Thyroid gland (tissue), 4 donors: Measurements from ENCODE around the gene CENPM. TPM values are rescaled to one million over a fixed set of nuclear protein-coding genes. Genes with fewer than 3 reads are reported as not detected.

Experiments
- DNase-seq, 2 donors: peaks; one replicate each; pipeline ENCODE4 v3.0.0-alpha.2; 2019
- H3K27ac ChIP-seq, 3 donors: fragments of 200-600 bp; sonication (generic); 1 replicate in 2 of 3; 2 replicates in 1 of 3; pipeline ENCODE4 v1.5.1; 2016 to 2019; ENCODE audit warnings: mild to moderate bottlenecking in 1 of 3, moderate library complexity in 1 of 3
- H3K27me3 ChIP-seq: fragments of 200-600 bp; sonication (generic); one replicate; pipeline ENCODE4 v1.5.1; 2019
- H3K36me3 ChIP-seq, 2 donors: fragments of 200-600 bp; sonication (generic); one replicate each; pipeline ENCODE4 v1.5.1; 2016 to 2019
- H3K4me1 ChIP-seq, 2 donors: fragments of 200-600 bp; sonication (generic); one replicate each; pipeline ENCODE4 v1.5.1; 2017 to 2019
- H3K4me3 ChIP-seq, 3 donors: fragments of 200-600 bp; sonication (generic); replicated peaks in 1 of 3; 1 replicate in 2 of 3; 2 replicates in 1 of 3; pipeline ENCODE4 v1.5.1; 2016; ENCODE audit warnings: mild to moderate bottlenecking in 1 of 3
- H3K9me3 ChIP-seq: fragments of 200-600 bp; sonication (generic); one replicate; pipeline ENCODE4 v1.5.1; 2017
- POLR2A ChIP-seq, 2 donors: fragments of 450-650 bp; IDR thresholded peaks; one replicate each; pipeline ENCODE4 v1.6.1; 2017; ENCODE audit warnings: antibody characterized with exemption in 2 of 2, mild to moderate bottlenecking in 2 of 2, moderate library complexity in 1 of 2
- WGBS, 2 donors: methylation state at CpG; one replicate each; pipeline ENCODE4 v1.1.5; 2017; 5-methylcytosine and 5-hydroxymethylcytosine counted together
- intact Hi-C: fragments of 100-400 bp; cut with DNase I; formaldehyde crosslinking; loops from one replicate; pipeline ENCODE4 v1.15.1; 2023
- total RNA-seq, 4 donors: library from RNA; depleted of rRNA; stranded (reverse); fragments of >200 nt; gene quantifications; one replicate each; pipeline ENCODE4 v1.2.3, GENCODE V29; 2016
- TF ChIP-seq, protein P1 (sequence below), 6 experiments: fragments of 200-600 bp in 3 of 6; fragments of 450-650 bp in 3 of 6; sonication (generic) in 3 of 6; IDR thresholded peaks; one replicate each; pipeline ENCODE4 v1.5.1; 2016 to 2019; ENCODE audit warnings: antibody characterized with exemption in 6 of 6, mild to moderate bottlenecking in 2 of 6, inconsistent platforms in 1 of 6, moderate library complexity in 1 of 6

Gene CENPM
- total RNA-seq, 4 donors from 2014 or later: 0.56 TPM; not detected in 3

DNA sequence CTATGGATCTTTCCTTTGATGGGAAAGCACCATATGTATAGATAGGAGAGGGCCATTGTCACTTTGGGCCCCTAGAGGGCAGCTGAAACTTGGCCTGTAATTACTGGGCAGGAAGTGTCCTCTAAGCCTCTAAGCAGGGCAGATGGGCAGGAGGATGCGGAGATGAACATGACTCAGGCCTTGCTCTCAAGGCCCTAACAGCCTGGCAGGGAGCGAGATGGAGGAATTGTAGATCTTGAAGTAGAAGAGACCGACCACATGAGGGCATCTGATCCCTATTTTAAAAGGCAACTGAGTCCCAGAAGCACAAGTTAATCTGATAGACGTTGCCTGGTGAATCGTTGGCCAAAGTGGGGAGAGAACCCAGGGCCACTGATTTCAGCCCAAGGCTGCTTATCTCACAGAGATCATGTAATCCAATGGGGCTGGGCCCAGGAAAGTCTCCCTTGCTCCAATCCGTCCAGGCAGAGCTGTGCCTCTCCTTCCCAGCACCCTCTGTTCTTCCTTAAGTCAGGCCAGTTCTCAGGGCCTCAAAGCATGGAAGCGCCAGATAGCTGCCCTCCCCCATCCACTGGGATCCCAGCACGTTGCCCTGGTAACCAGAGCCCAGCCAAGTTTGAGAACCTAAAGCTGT, 19.8 kb upstream of the CENPM start:
- DNase-seq: peak in 1 of 2 donors; percentile 14
- Histone ChIP-seq H3K4me3 (no peak overlapping the region), H3K4me1 (peaks cover 11% of the 10 kb centered on the region in 2 donors), H3K36me3 (no peaks in the 10 kb centered on the region), H3K27ac (no peak overlapping the region), H3K27me3 (no peaks in the 10 kb centered on the region), H3K9me3 (no peaks in the 10 kb centered on the region)
- TF ChIP-seq, protein P1, sequence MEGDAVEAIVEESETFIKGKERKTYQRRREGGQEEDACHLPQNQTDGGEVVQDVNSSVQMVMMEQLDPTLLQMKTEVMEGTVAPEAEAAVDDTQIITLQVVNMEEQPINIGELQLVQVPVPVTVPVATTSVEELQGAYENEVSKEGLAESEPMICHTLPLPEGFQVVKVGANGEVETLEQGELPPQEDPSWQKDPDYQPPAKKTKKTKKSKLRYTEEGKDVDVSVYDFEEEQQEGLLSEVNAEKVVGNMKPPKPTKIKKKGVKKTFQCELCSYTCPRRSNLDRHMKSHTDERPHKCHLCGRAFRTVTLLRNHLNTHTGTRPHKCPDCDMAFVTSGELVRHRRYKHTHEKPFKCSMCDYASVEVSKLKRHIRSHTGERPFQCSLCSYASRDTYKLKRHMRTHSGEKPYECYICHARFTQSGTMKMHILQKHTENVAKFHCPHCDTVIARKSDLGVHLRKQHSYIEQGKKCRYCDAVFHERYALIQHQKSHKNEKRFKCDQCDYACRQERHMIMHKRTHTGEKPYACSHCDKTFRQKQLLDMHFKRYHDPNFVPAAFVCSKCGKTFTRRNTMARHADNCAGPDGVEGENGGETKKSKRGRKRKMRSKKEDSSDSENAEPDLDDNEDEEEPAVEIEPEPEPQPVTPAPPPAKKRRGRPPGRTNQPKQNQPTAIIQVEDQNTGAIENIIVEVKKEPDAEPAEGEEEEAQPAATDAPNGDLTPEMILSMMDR (IDR thresholded peaks at IDR 0.05): peak in 3 of 6 experiments; percentile 25 to 30 (median 29)
- TF ChIP-seq POLR2A (IDR thresholded peaks at IDR 0.05): no peak
- WGBS, 2 donors: 58 to 61% methylated on average over 6 to 8 of the region's 8 CpGs
- intact Hi-C loops: no loop called here

DNA sequence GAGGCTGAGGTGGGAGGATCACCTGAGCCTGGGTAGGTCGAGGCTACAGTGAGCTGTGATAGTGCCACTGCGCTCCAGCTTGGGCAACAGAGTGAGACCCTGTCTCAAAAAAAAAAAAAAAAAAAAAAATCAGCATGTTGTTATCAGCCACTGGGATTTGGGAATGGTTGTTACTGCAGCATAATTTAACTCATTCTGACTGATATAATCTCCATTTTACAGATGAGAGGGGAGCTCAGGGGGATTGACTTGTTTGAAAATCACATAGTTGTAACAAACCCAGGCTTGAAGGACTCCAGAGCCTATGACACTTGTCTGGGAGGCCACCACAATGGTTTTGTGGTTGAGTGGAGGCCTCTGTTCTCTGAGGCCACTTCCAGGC, 19.3 kb upstream of the CENPM start:
- Histone ChIP-seq H3K9me3 (no peaks in the 10 kb centered on the region), H3K27me3 (no peaks in the 10 kb centered on the region), H3K4me3 (no peak overlapping the region), H3K36me3 (no peaks in the 10 kb centered on the region), H3K27ac (no peak overlapping the region), H3K4me1 (peaks cover 11% of the 10 kb centered on the region in 2 donors)
- WGBS, 2 donors: 89 to 93% methylated on average over 2 of the region's 2 CpGs
- DNase-seq: no peak
- TF ChIP-seq, protein P1 (IDR thresholded peaks at IDR 0.05): no peak
- TF ChIP-seq POLR2A (IDR thresholded peaks at IDR 0.05): no peak
- intact Hi-C loops: no loop called here

DNA sequence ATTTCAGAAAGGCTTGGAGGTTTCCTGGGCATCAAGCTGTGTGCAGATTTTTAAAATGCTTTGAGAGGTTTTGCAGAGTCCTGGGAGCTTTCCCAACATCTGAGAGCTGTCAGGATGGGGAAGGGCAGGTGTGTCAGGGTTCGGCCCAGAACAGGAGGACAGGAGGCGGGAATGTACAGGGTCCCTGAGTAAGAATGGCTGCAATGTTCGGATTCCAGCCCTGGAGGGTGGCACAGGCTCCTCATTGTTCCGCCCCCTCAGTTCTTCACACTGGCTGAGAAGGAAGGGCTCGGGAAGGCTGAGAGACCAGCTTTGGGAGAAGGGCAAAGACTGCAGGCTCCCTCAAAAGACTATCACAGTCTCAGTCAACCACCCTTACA, 17.1 kb upstream of the CENPM start:
- Histone ChIP-seq H3K27ac (peak overlapping the region; percentile 19 to 36 (median 33)), H3K4me3 (no peak overlapping the region), H3K36me3 (no peaks in the 10 kb centered on the region), H3K9me3 (no peaks in the 10 kb centered on the region), H3K4me1 (peaks cover 14 to 23% of the 10 kb centered on the region in 2 donors), H3K27me3 (no peaks in the 10 kb centered on the region)
- TF ChIP-seq, protein P1 (IDR thresholded peaks at IDR 0.05): no peak
- TF ChIP-seq POLR2A (IDR thresholded peaks at IDR 0.05): no peak
- DNase-seq: no peak
- 28 to 29% methylated on average over 5 of the region's 5 CpGs for WGBS, 2 donors
- intact Hi-C loops: no loop called here

DNA sequence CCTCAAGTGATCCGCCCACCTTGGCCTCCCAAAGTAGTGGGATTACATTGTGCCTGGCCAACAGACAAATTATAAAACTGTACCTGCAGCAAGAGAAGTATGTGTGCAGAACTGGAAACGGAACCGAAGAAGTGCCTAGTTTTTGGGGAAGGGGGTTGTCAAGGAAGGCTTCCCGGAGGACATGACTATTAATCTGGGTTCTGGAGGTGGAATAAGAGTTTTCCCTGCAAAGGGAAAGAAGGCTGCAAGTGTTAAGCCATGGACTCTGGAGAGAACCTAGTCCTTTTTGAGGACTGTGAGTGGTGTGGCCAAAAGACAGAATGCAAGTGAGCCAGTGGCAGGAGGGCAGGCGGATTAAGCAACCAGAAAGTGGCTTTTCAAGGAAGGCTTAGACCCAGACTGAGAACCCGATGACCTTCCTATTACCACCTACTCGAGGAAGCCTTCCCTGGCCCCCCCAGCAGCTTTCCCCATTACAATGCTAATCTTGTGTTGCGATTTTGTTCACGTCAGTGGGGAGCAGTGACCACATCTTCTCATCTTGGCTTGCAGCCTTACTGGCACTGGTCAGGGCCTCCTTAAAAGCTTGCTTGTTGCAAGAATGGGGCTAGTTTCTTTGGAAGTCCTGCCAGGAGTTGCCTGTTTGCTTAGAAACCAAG, 16.6 kb upstream of the CENPM start:
- H3K36me3 ChIP-seq: no peaks in the 10 kb centered on the region
- no peaks in the 10 kb centered on the region for H3K9me3 ChIP-seq
- WGBS, 2 donors: 55 to 57% methylated on average over 9 of the region's 9 CpGs
- no peaks in the 10 kb centered on the region for H3K27me3 ChIP-seq
- intact Hi-C loops: no loop called here
- no peak overlapping the region for H3K4me3 ChIP-seq
- DNase-seq: peak; percentile 73 to 79
- H3K4me1 ChIP-seq: peaks cover 14 to 23% of the 10 kb centered on the region in 2 donors
- TF ChIP-seq, protein P1 (IDR thresholded peaks at IDR 0.05): peak in 1 of 6 experiments; percentile 15
- no peak for TF ChIP-seq POLR2A (IDR thresholded peaks at IDR 0.05)
- peak overlapping the region; percentile 8 to 36 (median 19) for H3K27ac ChIP-seq

DNA sequence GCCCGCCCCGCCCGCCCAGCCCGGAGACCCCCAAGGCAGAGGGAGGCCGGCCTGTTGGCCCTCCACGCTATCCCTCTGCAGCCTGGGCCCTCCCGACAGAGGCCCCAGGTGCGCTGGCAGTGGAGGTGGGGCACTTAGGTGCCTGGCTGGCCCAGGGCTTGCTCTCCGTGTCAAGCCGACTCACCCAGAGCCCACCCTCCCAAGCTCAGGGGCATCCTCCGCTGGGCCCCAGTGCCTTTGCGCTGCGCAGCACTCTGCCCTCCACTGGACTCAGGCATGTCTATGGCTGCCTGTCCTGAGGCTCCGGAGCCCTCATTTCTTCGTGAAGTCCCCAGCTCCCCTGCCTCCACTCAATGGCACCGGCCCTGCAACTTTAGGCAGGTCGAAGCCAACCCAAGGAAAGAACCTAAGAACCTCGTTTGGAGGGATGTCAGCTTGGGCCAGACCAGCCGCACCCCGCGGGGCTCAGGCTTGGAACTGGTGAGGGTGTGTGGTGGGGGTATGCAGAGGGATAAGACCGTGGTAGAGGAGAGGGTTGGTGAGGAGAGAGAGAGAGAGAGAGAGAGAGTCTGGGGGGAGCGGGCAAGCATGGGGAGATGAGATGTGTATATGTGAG, 11.1 kb upstream of the CENPM start:
- no peaks in the 10 kb centered on the region for H3K9me3 ChIP-seq
- H3K4me3 ChIP-seq: no peak overlapping the region
- DNase-seq: no peak
- WGBS, 2 donors: 76 to 78% methylated on average over 8 to 10 of the region's 23 CpGs
- intact Hi-C loops: loop anchor here (10.0 kb wide), 1 partner anchor 117 kb away; the partner anchor contains the start of genes NAGA, PHETA2 and SMDT1
- H3K27ac ChIP-seq: no peak overlapping the region
- H3K4me1 ChIP-seq: peaks cover 3 to 19% of the 10 kb centered on the region in 2 donors
- H3K27me3 ChIP-seq: no peaks in the 10 kb centered on the region
- H3K36me3 ChIP-seq: no peaks in the 10 kb centered on the region
- TF ChIP-seq, protein P1 (IDR thresholded peaks at IDR 0.05): peak in 1 of 6 experiments; percentile 13
- no peak for TF ChIP-seq POLR2A (IDR thresholded peaks at IDR 0.05)
